Measurements from ENCODE around the gene TBKBP1. TPM values are rescaled to one million over a fixed set of nuclear protein-coding genes. Genes with fewer than 3 reads are reported as not detected.

TBKBP1 gene
- total RNA-seq, 1 experiment from 2014 or later = 3.3 TPM

- Histone ChIP-seq H3K4me3 (peak overlapping the region; percentile 65), H3K4me2 (peak overlapping the region; percentile 55), H3K79me2 (ENCODE audit: low read depth) (peaks cover 60% of the 10 kb centered on the region), H3F3A (ENCODE audit: insufficient read depth, low read depth) (peaks cover 45% of the 10 kb centered on the region), H3K4me1 (replicated peaks; ENCODE audit: insufficient read depth) (peaks cover 20% of the 10 kb centered on the region), H2AFZ (no peak overlapping the region), H3K9me2 (ENCODE audit: insufficient read depth) (no peaks in the 10 kb centered on the region), H3K9me3 (ENCODE audit: insufficient read depth, low read depth) (no peaks in the 10 kb centered on the region), H3K27ac (peak overlapping the region; percentile 60), H4K20me1 (ENCODE audit: insufficient read depth) (peaks cover 34% of the 10 kb centered on the region), H3K27me3 (ENCODE audit: insufficient read depth, low read depth) (no peaks in the 10 kb centered on the region), H3K36me3 (ENCODE audit: low read depth) (peaks cover 41% of the 10 kb centered on the region)
- ChIA-PET CTCF (no interaction called here), POLR2A (ENCODE audit: unreplicated experiment) (interaction anchor here (0.6 to 0.9 kb wide), 6 partner anchors 18 to 978 kb away, joined by 3 to 30 read pairs (median 4); no protein-coding TSS in a partner anchor)
- DNase-seq = peak in 1 of 2 experiments; percentile 43
- intact Hi-C loops (cut with micrococcal nuclease; ENCODE audit: unreplicated experiment) = no loop called here
- BruUV-seq (replicated peaks) = no TSS peak
- TF ChIP-seq EZH2 (IDR thresholded peaks at IDR 0.05; ENCODE audit: low read depth) = no peak
- no peak for TF ChIP-seq CTCF (conservative IDR thresholded peaks at IDR 0.05)
Measured at GRCh38 chr17:47649972-47650524, 43.9 kb upstream of the TBKBP1 start.

DNA sequence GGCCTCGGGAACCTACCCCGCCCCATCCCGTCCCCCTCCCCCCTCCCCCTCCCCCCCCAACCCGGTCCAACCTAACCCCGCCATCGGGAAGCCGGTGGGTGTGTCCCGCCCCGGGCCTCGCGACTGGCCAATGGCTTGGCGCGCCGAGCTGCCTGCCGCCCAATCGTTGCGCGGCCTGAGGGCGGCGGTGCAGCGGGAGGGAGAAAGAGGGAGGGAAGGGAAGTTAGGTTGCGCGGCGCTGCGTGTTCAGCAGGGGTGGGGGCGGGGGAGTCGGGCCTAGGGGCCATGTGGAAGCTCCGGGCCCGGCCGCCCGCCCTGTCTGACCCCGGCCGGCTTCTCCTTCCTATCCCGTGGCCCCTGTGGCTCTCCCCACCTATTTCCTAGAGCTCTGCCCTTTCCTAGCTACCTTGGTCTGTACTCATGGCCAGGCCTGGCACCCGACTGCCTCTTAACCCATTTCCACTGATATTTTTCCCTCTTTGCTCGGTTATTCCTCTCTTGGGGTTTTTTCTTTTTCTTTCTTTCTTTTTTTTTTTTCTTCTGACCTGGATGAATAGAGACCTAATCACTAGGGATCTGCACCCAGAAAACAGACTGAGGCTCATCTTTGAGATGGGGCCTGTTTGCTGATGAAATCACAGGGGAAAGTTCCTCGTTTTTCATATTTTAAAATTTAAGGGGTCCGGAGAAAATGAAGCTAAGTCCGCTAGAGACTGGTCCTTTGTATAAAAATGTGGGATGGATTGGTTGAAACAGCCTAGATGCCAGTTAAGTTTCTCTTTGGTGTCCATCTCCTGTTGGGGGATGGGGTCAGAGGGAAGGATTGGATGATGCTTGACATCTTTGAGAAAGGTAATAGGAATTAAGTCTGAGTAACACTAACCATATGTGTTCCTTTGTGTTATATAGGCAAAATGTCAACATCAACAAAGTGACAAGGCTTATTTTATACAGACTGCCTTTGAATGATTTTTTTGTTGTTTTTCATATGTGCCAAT, 43.1 kb upstream of the TBKBP1 start:
- intact Hi-C loops (cut with micrococcal nuclease; ENCODE audit: unreplicated experiment) = no loop called here

More for the DNA sequence above, 43.1 kb upstream of the TBKBP1 start:
- H3K79me2 ChIP-seq (ENCODE audit: low read depth) = peaks cover 67% of the 10 kb centered on the region
- ChIA-PET POLR2A (ENCODE audit: unreplicated experiment) (interaction anchor here (0.6 to 0.9 kb wide), 4 partner anchors 26 to 979 kb away, joined by 4 to 21 read pairs (median 6); no protein-coding TSS in a partner anchor), CTCF (no interaction called here)
- H2AFZ ChIP-seq = peak overlapping the region; percentile 53; the same call in 1 of the 2 replicates
- peaks cover 49% of the 10 kb centered on the region for H3K36me3 ChIP-seq (ENCODE audit: low read depth)
- BruUV-seq (replicated peaks) = no TSS peak
- no peaks in the 10 kb centered on the region for H3K9me2 ChIP-seq (ENCODE audit: insufficient read depth)
- peak overlapping the region; percentile 82 for H3K27ac ChIP-seq
- no peaks in the 10 kb centered on the region for H3K9me3 ChIP-seq (ENCODE audit: insufficient read depth, low read depth)
- DNase-seq = peak; percentile 86 to 94
- H3K4me1 ChIP-seq (replicated peaks; ENCODE audit: insufficient read depth) = peaks cover 20% of the 10 kb centered on the region
- H3F3A ChIP-seq (ENCODE audit: insufficient read depth, low read depth) = peaks cover 45% of the 10 kb centered on the region
- no peaks in the 10 kb centered on the region for H3K27me3 ChIP-seq (ENCODE audit: insufficient read depth, low read depth)
- 0 out of 2 replicates have a peak, but pooled peaks have one; percentile 12 for TF ChIP-seq CTCF (conservative IDR thresholded peaks at IDR 0.05)
- TF ChIP-seq EZH2 (IDR thresholded peaks at IDR 0.05; ENCODE audit: low read depth) = no peak
- H3K4me2 ChIP-seq = peak overlapping the region; percentile 92
- peaks cover 41% of the 10 kb centered on the region for H4K20me1 ChIP-seq (ENCODE audit: insufficient read depth)
- peak overlapping the region; percentile 98 for H3K4me3 ChIP-seq

Data from PC-9 (cell line).